ENCODE data around the gene CXXC5. TPM values are rescaled to one million over a fixed set of nuclear protein-coding genes. Genes with fewer than 3 reads are reported as not detected.

CXXC5 gene
- total RNA-seq, 6 experiments from 2014 or later = 44.5 to 84.9 (median 66.4) TPM

- Histone ChIP-seq H3K27ac (peak overlapping the region; percentile 43 to 81 (median 50)), H3K4me3 (peak overlapping the region in 1 of 3 donors; percentile 29), H3K9me3 (no peaks in the 10 kb centered on the region), H3K36me3 (no peaks in the 10 kb centered on the region), H3K4me1 (peaks cover 0 to 88% (median 55%) of the 10 kb centered on the region in 4 donors), H3K27me3 (no peaks in the 10 kb centered on the region)
- intact Hi-C loops (cut with DNase I) = no loop called here
- 23% methylated on average over 5 of the region's 13 CpGs for WGBS (ENCODE audit: insufficient coverage, low coverage, low lambda C conversion rate, missing lambda C conversion rate)
- TF ChIP-seq POLR2A (IDR thresholded peaks at IDR 0.05) (no peak), CTCF (IDR thresholded peaks at IDR 0.05) (no peak)
- peak in 2 of 4 donors; percentile 2 to 18 for ATAC-seq
- no peak for DNase-seq
Observed at GRCh38 chr5:139654871-139655491, 6.8 kb downstream of the CXXC5 start.

GRCh38 chr5:139655727-139656271 lies 7.7 kb downstream of the CXXC5 start:
- H3K36me3 ChIP-seq = no peaks in the 10 kb centered on the region
- DNase-seq (peak; percentile 71 to 84 (median 79)), ATAC-seq (peak; percentile 28 to 56 (median 55))
- H3K27ac ChIP-seq = peak overlapping the region; percentile 43 to 81 (median 60)
- H3K4me1 ChIP-seq = peaks cover 0 to 97% (median 59%) of the 10 kb centered on the region in 4 donors
- WGBS (ENCODE audit: insufficient coverage, low coverage, low lambda C conversion rate, missing lambda C conversion rate) = 16% methylated on average over 10 of the region's 18 CpGs
- H3K27me3 ChIP-seq = no peaks in the 10 kb centered on the region
- TF ChIP-seq POLR2A (IDR thresholded peaks at IDR 0.05) = no peak
- no peak for TF ChIP-seq CTCF (IDR thresholded peaks at IDR 0.05)
- no peaks in the 10 kb centered on the region for H3K9me3 ChIP-seq
- peak overlapping the region; percentile 7 to 29 (median 26) for H3K4me3 ChIP-seq
- intact Hi-C loops (cut with DNase I) = no loop called here

- WGBS (ENCODE audit: insufficient coverage, low coverage, low lambda C conversion rate, missing lambda C conversion rate) = 37% methylated on average over 5 of the region's 12 CpGs
- DNase-seq = no peak
- peak overlapping the region; percentile 1 to 69 (median 57) for H3K27ac ChIP-seq
- no peak for ATAC-seq
- no peaks in the 10 kb centered on the region for H3K36me3 ChIP-seq
- no peaks in the 10 kb centered on the region for H3K27me3 ChIP-seq
- no peaks in the 10 kb centered on the region for H3K9me3 ChIP-seq
- no peak for TF ChIP-seq POLR2A (IDR thresholded peaks at IDR 0.05)
- no peak for TF ChIP-seq CTCF (IDR thresholded peaks at IDR 0.05)
- H3K4me1 ChIP-seq = peaks cover 0 to 98% (median 61%) of the 10 kb centered on the region in 4 donors
- intact Hi-C loops (cut with DNase I) = no loop called here
- no peak overlapping the region for H3K4me3 ChIP-seq
Observed at GRCh38 chr5:139657363-139658321, 9.5 kb downstream of the CXXC5 start.

- intact Hi-C loops (cut with DNase I) = no loop called here
- peak overlapping the region; percentile 1 to 69 (median 67) for H3K27ac ChIP-seq
- no peaks in the 10 kb centered on the region for H3K27me3 ChIP-seq
- H3K4me1 ChIP-seq = peaks cover 0 to 98% (median 60%) of the 10 kb centered on the region in 4 donors
- DNase-seq (no peak), ATAC-seq (peak in 1 of 4 donors; percentile 6)
- TF ChIP-seq POLR2A (IDR thresholded peaks at IDR 0.05) = no peak
- TF ChIP-seq CTCF (IDR thresholded peaks at IDR 0.05) = no peak
- H3K36me3 ChIP-seq = no peaks in the 10 kb centered on the region
- H3K9me3 ChIP-seq = no peaks in the 10 kb centered on the region
- WGBS (ENCODE audit: insufficient coverage, low coverage, low lambda C conversion rate, missing lambda C conversion rate) = 44% methylated on average over 4 of the region's 14 CpGs
- H3K4me3 ChIP-seq = no peak overlapping the region
Observed at GRCh38 chr5:139658501-139658927, 10.4 kb downstream of the CXXC5 start.

Measured in right lobe of liver (tissue), 6 donors.